ENCODE measurements around the gene CAST.

GRCh38 chr5:96660971-96661854, 963 bp upstream of the CAST start:
- TF ChIP-seq, protein P1, sequence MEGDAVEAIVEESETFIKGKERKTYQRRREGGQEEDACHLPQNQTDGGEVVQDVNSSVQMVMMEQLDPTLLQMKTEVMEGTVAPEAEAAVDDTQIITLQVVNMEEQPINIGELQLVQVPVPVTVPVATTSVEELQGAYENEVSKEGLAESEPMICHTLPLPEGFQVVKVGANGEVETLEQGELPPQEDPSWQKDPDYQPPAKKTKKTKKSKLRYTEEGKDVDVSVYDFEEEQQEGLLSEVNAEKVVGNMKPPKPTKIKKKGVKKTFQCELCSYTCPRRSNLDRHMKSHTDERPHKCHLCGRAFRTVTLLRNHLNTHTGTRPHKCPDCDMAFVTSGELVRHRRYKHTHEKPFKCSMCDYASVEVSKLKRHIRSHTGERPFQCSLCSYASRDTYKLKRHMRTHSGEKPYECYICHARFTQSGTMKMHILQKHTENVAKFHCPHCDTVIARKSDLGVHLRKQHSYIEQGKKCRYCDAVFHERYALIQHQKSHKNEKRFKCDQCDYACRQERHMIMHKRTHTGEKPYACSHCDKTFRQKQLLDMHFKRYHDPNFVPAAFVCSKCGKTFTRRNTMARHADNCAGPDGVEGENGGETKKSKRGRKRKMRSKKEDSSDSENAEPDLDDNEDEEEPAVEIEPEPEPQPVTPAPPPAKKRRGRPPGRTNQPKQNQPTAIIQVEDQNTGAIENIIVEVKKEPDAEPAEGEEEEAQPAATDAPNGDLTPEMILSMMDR (IDR thresholded peaks at IDR 0.05) = no peak
- no peak for TF ChIP-seq POLR2A (IDR thresholded peaks at IDR 0.05)

Measured in uterus (tissue), 2 donors.